GM19438 (cell line): ENCODE data around the gene ALG1.
"Not testable (repeated sequence)": the region's sequence is repeated elsewhere in the genome, so short reads cannot be mapped to it uniquely, and the experiment has no call there.

Experiments
- ATAC-seq: cut with Tn5 transposase; IDR thresholded peaks from one replicate; pipeline ENCODE4 v1.9.1; 2021; ENCODE audit warnings: low read depth; ENCODE audit not compliant: unreplicated experiment

ALG1 gene

DNA sequence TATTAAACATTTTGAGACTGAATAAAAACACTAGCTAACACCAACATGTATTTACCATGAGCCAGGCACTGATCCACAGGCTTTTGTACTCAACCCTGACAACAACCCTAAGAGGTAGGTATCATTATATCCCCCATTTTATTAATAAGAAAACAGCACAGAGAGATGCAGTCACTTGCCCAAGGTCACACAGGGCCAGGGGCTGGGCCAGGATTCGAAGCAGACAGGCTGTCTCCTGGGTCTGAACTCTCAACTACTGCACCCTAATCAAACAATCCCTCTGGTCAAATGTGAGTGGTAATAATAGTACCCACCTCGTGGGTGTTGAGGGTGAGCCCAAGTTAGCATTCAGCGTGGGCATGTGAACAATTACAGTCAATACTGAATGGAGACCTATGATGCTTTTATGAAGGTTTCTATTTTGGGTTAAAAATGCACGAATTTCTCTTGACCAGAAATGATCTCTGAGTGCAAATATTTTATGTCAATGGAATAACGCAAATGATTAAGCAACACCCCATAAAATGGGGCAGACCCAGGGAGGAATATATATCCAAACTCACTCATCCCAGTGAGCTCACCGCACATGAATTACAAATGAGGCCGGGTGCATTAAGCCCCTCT is 24.9 kb downstream of the ALG1 start:
- ATAC-seq = not testable (repeated sequence)

DNA sequence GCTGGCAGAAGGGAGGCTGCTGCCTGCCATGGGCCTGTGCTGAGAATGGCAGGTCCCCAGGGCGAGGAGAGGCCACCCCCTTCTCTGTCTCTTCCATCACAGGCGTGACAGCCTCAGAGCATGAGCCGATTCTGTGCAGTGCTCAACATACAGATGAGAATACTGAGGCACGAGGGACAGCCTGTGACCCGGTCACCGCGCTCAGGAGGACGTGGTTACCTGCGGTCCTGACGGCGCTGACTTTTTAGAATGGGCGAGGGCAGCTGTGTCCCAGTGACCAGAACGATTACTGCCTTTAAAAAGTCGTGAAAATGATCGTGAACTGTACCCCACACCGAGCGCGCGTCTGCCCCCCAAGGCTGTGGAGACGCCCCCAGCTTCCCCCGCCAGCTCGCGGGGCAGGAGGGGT is 25.4 kb downstream of the ALG1 start:
- ATAC-seq = not testable (repeated sequence)

DNA sequence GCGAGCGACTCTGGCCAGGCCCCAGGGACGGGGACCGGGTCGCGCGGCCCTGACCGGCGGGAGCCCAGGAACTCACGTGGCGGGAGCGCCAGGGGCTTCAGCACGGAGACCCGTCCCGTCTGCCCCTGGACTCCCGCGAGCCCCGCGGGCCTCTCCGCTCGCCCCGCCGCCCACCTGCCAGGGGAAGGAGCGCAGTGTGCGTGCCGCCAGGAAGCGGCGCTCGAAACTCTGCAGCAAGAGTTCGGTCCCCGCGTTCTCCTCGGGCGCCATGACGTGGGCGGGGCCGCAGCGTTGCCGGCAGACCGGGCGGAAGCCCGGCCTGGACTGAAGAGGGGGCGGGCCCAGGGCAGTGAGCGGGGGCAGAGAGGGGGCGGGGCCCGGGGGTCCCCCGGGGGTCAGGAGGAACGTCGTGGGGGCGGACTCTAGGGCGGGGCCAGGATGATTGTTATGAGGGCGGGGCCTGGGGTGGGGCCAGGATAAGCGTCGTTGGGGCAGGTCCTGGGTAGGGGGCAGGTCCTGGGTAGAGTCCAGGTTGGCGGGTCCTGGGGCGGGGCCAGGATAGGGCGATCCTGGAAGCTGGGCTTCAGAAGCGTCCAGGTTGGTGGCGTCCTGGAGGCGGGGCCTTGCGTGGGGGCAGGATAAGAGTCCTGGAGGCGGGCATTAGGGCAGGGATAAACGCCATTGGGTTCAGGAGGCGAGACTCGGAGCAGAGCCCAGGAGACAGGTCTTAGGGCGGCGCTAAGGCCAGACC is 26.0 kb downstream of the ALG1 start, which contains the start of gene EEF2KMT:
EEF2KMT (minus strand) TSS at position 326 of the 751 bp plus-strand sequence; CDS start at position 270, 56 bp downstream.
- ATAC-seq = peak; percentile 97

DNA sequence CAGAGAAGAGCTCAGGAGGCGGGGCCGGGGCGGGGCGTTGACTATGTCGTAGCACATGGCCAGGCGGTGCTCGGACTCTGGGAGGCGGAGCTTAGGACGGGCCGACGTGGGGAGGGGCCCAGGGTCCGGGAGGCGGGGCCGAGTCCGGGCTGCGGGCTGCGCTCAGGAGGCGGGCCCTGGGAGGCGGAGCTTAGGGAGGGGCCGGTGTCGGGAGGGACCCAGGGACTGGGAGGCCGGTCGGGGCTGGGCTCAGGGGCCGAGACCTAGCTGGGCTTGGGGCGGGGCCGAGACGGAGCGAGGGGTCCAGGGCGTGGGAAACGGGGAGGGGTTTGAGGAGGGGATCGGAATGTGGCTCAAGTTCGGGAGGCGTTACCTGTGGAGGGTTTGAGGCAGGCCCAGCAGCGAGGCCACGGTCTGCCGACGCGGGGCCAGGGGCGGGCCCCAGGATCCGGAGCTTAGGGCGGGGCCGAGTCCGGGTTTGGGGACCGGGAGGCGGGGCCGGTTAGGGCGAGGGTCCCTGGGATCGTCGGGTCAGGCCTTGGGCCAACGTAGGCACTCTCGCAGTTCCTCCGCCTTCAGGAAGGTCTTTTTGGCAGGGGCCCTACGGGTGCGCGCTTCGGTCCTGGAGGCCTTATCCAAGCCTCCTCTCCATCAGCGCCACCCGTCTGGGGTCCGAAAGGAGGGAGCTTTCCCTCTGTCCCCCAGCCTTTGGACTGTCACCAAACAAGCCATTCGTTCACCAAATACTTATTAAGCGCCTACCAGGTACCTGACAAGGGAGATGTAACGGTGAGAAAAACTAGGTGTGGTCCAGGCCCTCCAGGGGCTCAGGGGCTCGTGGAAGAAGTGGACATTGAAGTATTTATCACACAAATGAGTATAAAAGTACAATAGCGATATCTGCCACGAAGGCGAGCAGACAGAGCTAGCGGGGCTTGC is 26.8 kb downstream of the ALG1 start:
- ATAC-seq = not testable (repeated sequence)

DNA sequence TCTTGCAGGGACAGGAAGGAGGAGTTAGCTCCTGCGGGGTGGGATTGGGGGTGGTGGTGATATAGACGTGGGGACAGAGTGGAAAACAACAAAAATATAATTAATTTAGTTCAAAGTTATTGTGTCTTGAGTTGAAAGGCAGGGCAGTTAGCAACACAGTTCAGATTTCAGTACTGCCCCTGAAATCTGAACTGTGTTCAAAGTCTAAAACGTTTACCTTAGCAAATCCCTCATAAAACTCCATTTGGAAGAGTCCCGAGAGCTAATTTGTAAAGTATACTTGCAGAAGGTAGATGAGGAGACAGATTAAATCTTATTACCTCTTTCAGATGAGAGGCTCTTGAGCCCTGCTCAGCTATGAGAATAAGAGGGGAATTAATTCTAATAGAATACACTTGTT is 27.5 kb downstream of the ALG1 start:
- ATAC-seq = not testable (repeated sequence)

DNA sequence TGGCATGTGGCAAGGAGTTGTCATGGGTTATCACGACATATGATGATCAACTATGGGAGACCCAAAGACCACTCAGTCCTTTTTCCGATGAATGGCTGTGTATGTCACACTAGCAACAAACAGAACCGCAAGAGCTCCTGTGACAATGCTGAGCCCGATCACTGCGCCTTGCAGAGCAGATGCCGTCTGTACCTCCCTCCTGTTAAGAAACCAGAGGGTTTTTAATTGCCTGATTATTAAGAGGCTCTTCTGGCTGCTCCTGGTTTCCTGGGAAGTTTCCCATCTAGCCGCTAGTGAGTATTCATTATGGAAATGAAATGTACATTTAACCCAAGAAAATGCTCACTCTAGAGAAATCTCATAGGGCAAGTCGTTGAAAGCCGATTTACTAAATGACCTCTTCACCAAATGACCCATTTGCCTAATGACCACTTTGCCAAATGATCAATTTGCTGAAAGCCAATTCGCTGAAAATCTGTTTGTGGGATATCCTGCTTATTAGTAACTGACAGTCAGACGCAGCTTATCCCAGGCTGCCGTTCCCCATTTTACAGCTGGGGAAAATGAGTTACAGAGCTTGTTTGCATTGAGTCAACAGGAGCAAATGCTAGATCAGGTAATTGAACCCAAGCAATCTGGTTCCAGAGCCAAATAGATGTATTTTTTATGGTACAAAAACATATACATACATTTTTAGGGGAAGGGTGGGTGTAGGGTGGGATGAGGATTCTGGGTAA is 31.8 kb downstream of the ALG1 start:
- not testable (repeated sequence) for ATAC-seq

DNA sequence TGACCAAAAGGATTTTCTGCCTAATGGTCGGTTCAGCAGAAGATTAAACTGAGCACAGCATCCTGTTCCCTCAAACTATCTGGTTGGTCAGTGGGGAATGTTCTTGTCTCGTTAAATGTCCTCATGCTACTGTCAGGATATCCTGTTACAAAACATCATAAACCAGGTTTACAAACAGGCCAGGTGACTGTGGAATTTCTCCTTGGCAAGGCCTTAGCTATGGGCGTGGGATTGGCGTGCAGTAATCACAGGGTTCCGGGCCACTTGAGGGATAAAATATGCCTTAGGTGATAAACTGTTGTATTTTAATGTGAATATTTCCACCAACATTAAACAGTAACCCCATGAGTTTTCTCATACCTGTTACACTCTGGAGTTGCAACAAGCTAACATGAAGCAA is 33.4 kb downstream of the ALG1 start:
- ATAC-seq = not testable (repeated sequence)

DNA sequence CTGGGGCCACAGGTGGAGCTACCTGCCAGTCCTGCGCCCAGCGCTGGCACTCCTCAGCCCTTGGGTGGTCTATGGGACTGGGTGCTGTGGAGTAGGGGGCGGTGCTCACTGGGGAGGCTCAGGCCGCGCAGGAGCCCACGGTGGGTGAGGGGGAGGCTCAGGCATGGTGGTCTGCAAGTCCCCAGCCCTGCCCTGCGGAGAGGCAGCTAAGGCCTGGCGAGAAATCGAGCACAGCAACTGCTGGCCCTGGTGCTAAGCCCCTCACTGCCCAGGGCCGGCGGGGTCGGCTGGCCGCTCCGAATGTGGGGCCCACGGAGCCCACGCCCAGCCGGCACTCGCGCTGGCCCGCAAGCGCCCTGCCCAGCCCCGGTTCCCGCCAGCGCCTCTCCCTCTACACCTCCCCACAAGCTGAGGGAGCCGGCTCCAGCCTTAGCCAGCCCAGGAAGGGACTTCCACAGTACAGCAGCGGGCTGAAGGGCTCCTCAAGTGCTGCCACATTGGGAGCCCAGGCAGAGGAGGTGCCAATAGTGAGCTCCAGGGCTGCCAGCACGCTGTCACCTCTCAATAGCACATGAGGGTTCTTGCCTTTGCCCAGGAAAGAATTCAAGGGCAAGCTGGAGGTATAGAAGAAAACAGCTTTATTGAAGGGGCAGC is 37.0 kb downstream of the ALG1 start:
- no peak for ATAC-seq

DNA sequence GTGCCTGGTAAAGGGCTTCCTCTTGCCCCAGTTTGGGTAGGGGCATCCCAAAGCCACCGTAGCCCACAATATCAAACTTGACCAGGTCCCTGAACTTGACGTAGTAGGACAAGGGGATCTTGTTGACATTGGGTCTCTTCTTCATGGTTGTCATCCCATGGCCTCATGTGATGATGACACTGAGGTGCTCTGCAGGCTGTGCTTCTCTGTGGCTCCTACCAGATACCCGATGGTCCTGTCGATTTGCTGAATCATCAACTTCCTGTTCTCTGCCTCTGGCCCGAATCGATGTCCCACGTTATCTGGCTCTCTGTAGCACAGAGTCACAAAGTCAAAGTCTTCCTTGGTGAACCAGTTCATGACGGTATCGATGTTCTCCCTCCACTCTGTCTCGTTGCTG is 39.3 kb downstream of the ALG1 start:
- not testable (repeated sequence) for ATAC-seq

DNA sequence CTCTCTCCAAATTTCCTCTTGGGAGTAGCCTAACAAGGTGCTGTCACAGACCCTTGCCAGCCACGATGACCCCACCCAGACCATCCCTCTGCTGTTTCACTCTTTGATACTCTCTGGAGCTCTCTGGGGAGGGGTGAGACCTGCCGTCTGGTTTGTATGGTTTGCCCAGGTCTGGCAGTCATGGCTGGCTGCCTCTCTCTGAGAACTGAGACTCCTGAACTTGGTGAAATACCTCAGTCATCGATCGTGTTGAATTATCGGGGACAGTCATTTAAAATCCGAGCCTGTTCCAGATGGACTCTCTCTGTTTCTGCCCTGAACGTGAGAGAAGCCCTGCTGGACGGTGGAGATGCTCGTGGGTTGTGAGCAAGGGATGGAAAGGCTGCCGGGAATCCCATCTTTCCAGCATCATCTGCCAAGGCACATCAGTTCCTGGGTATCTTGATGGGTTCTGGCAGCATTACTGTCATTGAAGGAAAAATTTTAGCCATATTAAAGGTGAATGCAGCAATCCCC is 45.2 kb downstream of the ALG1 start:
- not testable (repeated sequence) for ATAC-seq

DNA sequence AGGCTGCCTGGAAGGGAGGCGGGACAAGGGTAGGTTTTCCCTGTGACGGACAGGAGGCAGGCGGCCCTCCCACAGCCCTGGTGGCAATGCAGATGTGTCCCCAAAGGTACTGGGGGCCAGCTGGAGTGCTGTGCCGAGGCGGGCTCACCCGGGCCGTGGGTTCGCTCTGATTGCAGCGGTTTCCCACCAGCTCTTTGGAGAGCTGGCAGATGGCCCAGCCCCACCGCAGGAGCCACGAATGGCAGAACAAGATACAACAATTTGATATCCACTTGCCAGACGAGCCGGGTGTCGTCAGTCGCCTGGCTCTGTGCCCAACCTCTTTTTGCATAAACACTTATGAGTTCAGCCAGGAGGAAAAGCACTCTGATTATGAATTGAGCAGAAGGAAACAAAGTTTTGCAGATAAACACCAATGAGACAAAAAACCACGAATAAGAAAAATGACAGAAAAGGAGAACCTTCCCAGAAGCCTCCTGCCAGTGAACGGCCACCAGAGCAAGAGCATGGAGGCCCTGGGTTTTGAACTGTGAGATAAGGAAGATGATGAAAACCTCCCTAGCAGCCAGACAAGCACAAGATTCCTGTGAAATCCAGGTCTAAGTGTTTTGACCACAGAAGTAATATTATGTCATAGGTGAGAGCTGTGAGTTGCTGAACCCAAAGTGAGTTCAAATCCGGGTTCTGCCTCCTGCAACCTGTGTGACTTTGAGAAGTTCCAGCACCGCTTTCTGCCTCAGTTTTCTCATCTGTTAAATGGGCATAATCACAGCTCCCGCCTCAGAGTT is 45.9 kb downstream of the ALG1 start:
- ATAC-seq = not testable (repeated sequence)

DNA sequence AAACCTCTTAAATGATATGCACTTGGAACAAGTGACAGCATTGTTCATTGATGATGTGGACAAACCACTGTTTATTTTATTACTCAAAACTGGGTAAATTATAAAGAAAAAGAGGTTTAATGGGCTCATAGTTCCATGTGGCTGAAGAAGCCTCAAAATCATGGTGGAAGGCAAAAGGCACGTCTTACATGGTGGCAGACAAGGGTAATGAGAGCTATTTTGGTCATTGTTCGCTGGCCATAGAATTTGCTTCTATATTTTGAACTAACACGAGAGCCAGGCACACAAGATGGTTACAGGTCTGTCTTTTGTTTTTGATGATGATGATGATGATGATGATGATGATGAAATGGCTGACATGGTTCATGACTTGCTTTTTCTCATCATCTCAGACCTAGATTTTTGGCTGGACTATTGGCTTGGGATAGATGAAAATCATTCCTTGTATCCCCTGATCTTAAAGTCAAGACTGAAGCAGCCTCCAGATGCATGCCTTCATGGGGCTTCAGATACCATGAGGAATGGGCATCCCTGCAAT is 59.9 kb downstream of the ALG1 start:
- ATAC-seq = not testable (repeated sequence)

DNA sequence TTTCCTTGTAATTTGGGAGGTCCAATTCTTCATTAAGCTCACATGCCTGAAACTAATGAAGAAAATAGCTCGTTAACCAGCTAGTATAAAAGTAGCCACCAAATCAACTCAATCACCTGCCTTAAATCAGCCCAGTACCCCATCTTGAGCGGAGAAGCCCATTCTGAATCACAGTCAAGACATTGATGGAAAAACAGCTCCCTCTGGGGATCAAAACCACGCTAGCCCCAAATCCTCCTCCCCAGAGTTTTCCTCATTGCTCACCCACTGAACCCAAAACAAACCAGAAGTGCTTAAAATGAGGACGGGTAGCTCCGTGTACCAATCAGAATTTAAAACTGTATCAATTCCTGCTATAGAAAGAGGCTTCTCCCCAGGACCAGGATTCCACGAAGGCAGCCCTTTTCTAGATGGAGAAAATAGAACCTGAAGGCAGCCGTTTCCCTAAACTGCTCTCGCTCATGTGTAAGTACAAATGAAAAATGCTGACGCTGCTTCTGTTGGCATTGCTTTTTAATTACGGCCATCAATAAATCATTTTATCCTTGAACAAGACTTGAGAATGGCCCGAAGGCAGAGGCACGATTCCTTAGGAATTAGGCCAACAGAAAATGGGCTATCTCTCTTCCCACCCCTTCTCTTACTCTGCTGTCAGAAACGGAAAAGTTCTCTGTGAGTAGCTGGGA is 61.4 kb downstream of the ALG1 start:
- ATAC-seq = not testable (repeated sequence)

DNA sequence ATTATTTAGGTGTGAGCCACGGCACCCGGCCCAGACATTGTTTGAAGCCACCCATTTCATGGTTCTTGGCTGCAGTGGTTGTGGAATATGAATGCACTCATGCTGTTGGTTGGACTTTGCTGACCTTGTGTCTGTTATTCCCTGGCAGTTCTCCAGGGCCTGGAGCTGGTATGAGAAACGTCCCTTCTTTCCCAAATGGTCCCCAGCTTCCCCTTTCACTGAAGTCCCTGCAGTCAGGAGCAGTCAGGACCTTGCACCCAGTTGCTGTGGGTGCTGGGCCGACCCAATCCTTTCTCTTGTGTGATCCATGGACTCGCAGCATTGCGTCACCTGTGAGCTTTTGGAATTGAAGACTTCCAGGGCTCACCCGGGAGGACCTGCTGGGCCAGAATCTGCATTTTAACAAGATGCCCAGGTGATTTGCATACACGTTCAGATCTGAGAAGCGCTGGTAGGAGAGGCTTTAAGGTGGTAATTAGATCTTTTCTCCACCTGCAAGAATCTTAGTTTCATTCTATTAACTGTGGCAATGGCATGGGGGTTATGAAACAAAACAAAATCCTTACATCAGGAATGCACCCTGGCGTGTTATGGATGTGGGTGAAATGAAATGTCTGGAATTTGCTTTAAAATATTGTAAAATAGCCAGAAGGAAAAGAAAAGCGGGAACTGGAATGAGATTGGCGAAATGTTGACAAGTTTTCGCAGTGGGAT is 63.3 kb downstream of the ALG1 start:
- not testable (repeated sequence) for ATAC-seq
